ACHN (cell line): ENCODE data around the gene MBNL2.

Source experiments
- DNase-seq: peaks from one replicate; pipeline ENCODE4 v3.0.0-alpha.2; 2015
- in situ Hi-C: cut with HindIII; loops from 2 replicates; pipeline ENCODE4 v1.10.0; 2017; ENCODE audit warnings: low sequenced_read_pairs, low pct_ligation_motif_present, low pct_unique_long_range_greater_than_20kb

MBNL2 gene

GRCh38 chr13:97221989-97222700 is at the start of gene MBNL2:
MBNL2 (plus strand) TSS chr13:97222333; CDS start chr13:97276236, 53,903 bp downstream.
- peak; percentile 89 for DNase-seq
- in situ Hi-C loops, result loop anchor here (25.0 kb wide), 1 partner anchor 140 kb away; no protein-coding TSS in a partner anchor

GRCh38 chr13:97174638-97175037 is 47.5 kb upstream of the MBNL2 start:
- DNase-seq, result no peak
- in situ Hi-C loops, result no loop called here

GRCh38 chr13:97175041-97175440 is 47.1 kb upstream of the MBNL2 start:
- in situ Hi-C loops, result no loop called here
- DNase-seq, result no peak

- in situ Hi-C loops, result no loop called here
- no peak for DNase-seq
These were observed 42.6 kb upstream of the MBNL2 start for GRCh38 chr13:97179501-97179900.

- in situ Hi-C loops, result no loop called here
These were observed 39.8 kb upstream of the MBNL2 start for GRCh38 chr13:97182111-97182890.

GRCh38 chr13:97185291-97185690 is 36.8 kb upstream of the MBNL2 start:
- in situ Hi-C loops, result no loop called here
- DNase-seq, result no peak

More at GRCh38 chr13:97182111-97182890, 39.8 kb upstream of the MBNL2 start:
- no peak for DNase-seq

GRCh38 chr13:97185751-97186150 is 36.4 kb upstream of the MBNL2 start:
- no peak for DNase-seq
- in situ Hi-C loops, result no loop called here

GRCh38 chr13:97188207-97188606 is 33.9 kb upstream of the MBNL2 start:
- in situ Hi-C loops, result no loop called here
- no peak for DNase-seq

- DNase-seq, result no peak
- in situ Hi-C loops, result no loop called here
These were observed 32.2 kb upstream of the MBNL2 start for GRCh38 chr13:97189928-97190327.

GRCh38 chr13:97191142-97191541 is 31.0 kb upstream of the MBNL2 start:
- DNase-seq, result no peak
- in situ Hi-C loops, result no loop called here

GRCh38 chr13:97191615-97192014 is 30.5 kb upstream of the MBNL2 start:
- in situ Hi-C loops, result no loop called here
- no peak for DNase-seq

- DNase-seq, result no peak
- in situ Hi-C loops, result no loop called here
These were observed 30.0 kb upstream of the MBNL2 start for GRCh38 chr13:97192166-97192565.

- no peak for DNase-seq
- in situ Hi-C loops, result no loop called here
These were observed 28.6 kb upstream of the MBNL2 start for GRCh38 chr13:97193577-97193976.

GRCh38 chr13:97194479-97194878 is 27.7 kb upstream of the MBNL2 start:
- in situ Hi-C loops, result no loop called here
- DNase-seq, result peak; percentile 35

GRCh38 chr13:97196340-97196739 is 25.8 kb upstream of the MBNL2 start:
- DNase-seq, result no peak
- in situ Hi-C loops, result no loop called here

GRCh38 chr13:97198753-97199152 is 23.4 kb upstream of the MBNL2 start:
- in situ Hi-C loops, result no loop called here
- DNase-seq, result no peak

- DNase-seq, result no peak
- in situ Hi-C loops, result no loop called here
These were observed 22.7 kb upstream of the MBNL2 start for GRCh38 chr13:97199451-97199850.

- in situ Hi-C loops, result loop anchor here (25.0 kb wide), 1 partner anchor 162 kb away; no protein-coding TSS in a partner anchor
These were observed 21.8 kb upstream of the MBNL2 start for GRCh38 chr13:97200081-97200942.

GRCh38 chr13:97202761-97203160 is 19.4 kb upstream of the MBNL2 start:
- DNase-seq, result no peak
- in situ Hi-C loops, result loop anchor here (25.0 kb wide), 1 partner anchor 160 kb away; no protein-coding TSS in a partner anchor

More at GRCh38 chr13:97200081-97200942, 21.8 kb upstream of the MBNL2 start:
- DNase-seq, result no peak
